Keratinocyte (primary cell): ENCODE measurements around the gene NFE2L1. TPM values are rescaled to one million over a fixed set of nuclear protein-coding genes. Genes with fewer than 3 reads are reported as not detected.

Source experiments
- DNase-seq: peaks from one replicate; pipeline ENCODE4 v3.0.0-alpha.2; 2011; ENCODE audit warnings: low read depth, missing footprints, low spot score
- FAIRE-seq: peaks from 2 replicates; lab custom pipeline; 2011; peaks lifted over from hg19 to GRCh38; lab: Jason Lieb, UNC
- H2AFZ ChIP-seq: 2 replicates; pipeline ENCODE4 v1.6.0; 2012; ENCODE audit warnings: low read length, control low read depth, inconsistent platforms; ENCODE audit not compliant: control insufficient read depth
- H3K27ac ChIP-seq: 2 replicates; pipeline ENCODE4 v1.5.1; 2011; ENCODE audit warnings: low read length; ENCODE audit not compliant: control insufficient read depth, insufficient read depth
- H3K27me3 ChIP-seq: 3 replicates; pipeline ENCODE4 v1.6.0; 2011; ENCODE audit warnings: low read length; ENCODE audit not compliant: control insufficient read depth, insufficient read depth; ENCODE audit errors: extremely low read depth
- H3K36me3 ChIP-seq, 2 experiments: 2 replicates in 1 of 2; 3 replicates in 1 of 2; pipeline ENCODE4 v1.5.1; 2011; ENCODE audit warnings: low read length in 2 of 2, mild to moderate bottlenecking in 1 of 2; ENCODE audit not compliant: control insufficient read depth in 2 of 2, insufficient read depth in 2 of 2; ENCODE audit errors: extremely low read depth in 1 of 2
- H3K4me1 ChIP-seq: 3 replicates; pipeline ENCODE4 v1.5.1; 2011; ENCODE audit warnings: low read length; ENCODE audit not compliant: control insufficient read depth, insufficient read depth; ENCODE audit errors: extremely low read depth
- H3K4me2 ChIP-seq: 3 replicates; pipeline ENCODE4 v1.6.0; 2011; ENCODE audit warnings: low read depth, low read length; ENCODE audit not compliant: control insufficient read depth, insufficient read depth; ENCODE audit errors: extremely low read depth
- H3K4me3 ChIP-seq, 3 experiments: fragments of 200-600 bp in 1 of 3; sonication (generic) in 1 of 3; 2 replicates in 2 of 3; 3 replicates in 1 of 3; pipeline ENCODE4 v1.5.1; 2011 to 2016; ENCODE audit warnings: low read length in 3 of 3, mild to moderate bottlenecking in 3 of 3, control low read depth in 2 of 3, inconsistent platforms in 1 of 3, low read depth in 1 of 3, mixed read lengths in 1 of 3, mixed run types in 1 of 3, moderate library complexity in 1 of 3; ENCODE audit not compliant: control insufficient read depth in 2 of 3, insufficient read depth in 2 of 3; ENCODE audit errors: extremely low read depth in 1 of 3
- H3K79me2 ChIP-seq: 2 replicates; pipeline ENCODE4 v1.6.0; 2012; ENCODE audit warnings: low read length; ENCODE audit not compliant: control insufficient read depth, insufficient read depth
- H3K9ac ChIP-seq: 3 replicates; pipeline ENCODE4 v1.6.0; 2011; ENCODE audit warnings: low read length; ENCODE audit not compliant: control insufficient read depth, insufficient read depth; ENCODE audit errors: extremely low read depth
- H3K9me1 ChIP-seq: 3 replicates; pipeline ENCODE4 v1.6.0; 2011; ENCODE audit warnings: low read length; ENCODE audit not compliant: control insufficient read depth, insufficient read depth; ENCODE audit errors: extremely low read depth
- H3K9me3 ChIP-seq: 2 replicates; pipeline ENCODE4 v1.5.1; 2012; ENCODE audit warnings: low read depth, low read length; ENCODE audit not compliant: control insufficient read depth
- H4K20me1 ChIP-seq: 3 replicates; pipeline ENCODE4 v1.6.0; 2011; ENCODE audit warnings: low read length; ENCODE audit not compliant: control insufficient read depth, insufficient read depth; ENCODE audit errors: extremely low read depth
- CTCF ChIP-seq, 3 experiments: IDR thresholded peaks in 1 of 3; conservative IDR thresholded peaks in 1 of 3; optimal IDR thresholded peaks in 1 of 3; 2 replicates in 2 of 3; 3 replicates in 1 of 3; pipeline versions ENCODE3 to v1.5.1; 2011; ENCODE audit warnings: low read length in 3 of 3, mild to moderate bottlenecking in 3 of 3, moderate library complexity in 2 of 3, control low read depth in 1 of 3, inconsistent platforms in 1 of 3; ENCODE audit not compliant: insufficient read depth in 2 of 3; ENCODE audit errors: extremely low read depth in 1 of 3
- EZH2 ChIP-seq: IDR thresholded peaks from one replicate; pipeline ENCODE4 v1.6.1; 2012; ENCODE audit warnings: inconsistent platforms, mild to moderate bottlenecking, low read length, moderate library complexity
- dilution Hi-C: fragments of 300-500 bp; cut with MboI; formaldehyde crosslinking; loops from one replicate; pipeline ENCODE4 v1.7.0; 2020; ENCODE audit warnings: low sequenced_read_pairs; ENCODE audit not compliant: extremely low pct_ligation_motif_present
- polyA plus RNA-seq, 5 experiments: library from polyadenylated mRNA; depleted of rRNA in 3 of 5; stranded (reverse) in 3 of 5; stranded (forward) in 1 of 5; unstranded in 1 of 5; fragments of >200 nt; gene quantifications; 1 replicate in 1 of 5; 2 replicates in 3 of 5; 3 replicates in 1 of 5; pipeline versions ENCODE4 v1.2.1 to v1.2.3, GENCODE V29; 2011 to 2012; ENCODE audit warnings: missing spikeins in 2 of 5, low read depth in 1 of 5, low replicate concordance in 1 of 5

NFE2L1 gene
- polyA plus RNA-seq, 1 donor (not counting 4 experiments of a cell fraction or from before 2014, with no cell fraction given), result 208 TPM

- Histone ChIP-seq H3K4me3 (no peak overlapping the region), H3K27me3 (no peaks in the 10 kb centered on the region), H3K36me3 (peaks cover 16 to 39% of the 10 kb centered on the region in 2 experiments), H3K79me2 (peaks cover 1% of the 10 kb centered on the region), H3K4me1 (peaks cover 16% of the 10 kb centered on the region), H3K4me2 (no peak overlapping the region), H3K27ac (peak overlapping the region; percentile 25), H3K9me3 (no peaks in the 10 kb centered on the region), H4K20me1 (no peaks in the 10 kb centered on the region), H3K9ac (no peak overlapping the region), H3K9me1 (no peaks in the 10 kb centered on the region), H2AFZ (no peak overlapping the region)
- dilution Hi-C loops, result no loop called here
- FAIRE-seq (no peak), DNase-seq (no peak)
- TF ChIP-seq CTCF (optimal IDR thresholded peaks at IDR 0.05 in 1 of 3, IDR thresholded peaks at IDR 0.05 in 1 of 3, conservative IDR thresholded peaks at IDR 0.05 in 1 of 3; ENCODE audit: extremely low read depth in 1 of 3, insufficient read depth in 2 of 3, low read length in 3 of 3), result no peak
- no peak for TF ChIP-seq EZH2
Measured at GRCh38 chr17:48066192-48066591, 18.0 kb downstream of the NFE2L1 start.

GRCh38 chr17:48066656-48067055, 18.5 kb downstream of the NFE2L1 start:
- peaks cover 16% of the 10 kb centered on the region for H3K4me1 ChIP-seq
- H3K4me3 ChIP-seq, result no peak overlapping the region
- no peak for DNase-seq
- H3K36me3 ChIP-seq, result peaks cover 16 to 35% of the 10 kb centered on the region in 2 experiments
- H3K9ac ChIP-seq, result no peak overlapping the region
- H3K79me2 ChIP-seq, result peaks cover 1% of the 10 kb centered on the region
- no peaks in the 10 kb centered on the region for H4K20me1 ChIP-seq
- no peak overlapping the region for H3K27ac ChIP-seq
- H2AFZ ChIP-seq, result no peak overlapping the region
- no peak overlapping the region for H3K4me2 ChIP-seq
- H3K9me3 ChIP-seq, result no peaks in the 10 kb centered on the region
- dilution Hi-C loops, result no loop called here
- H3K27me3 ChIP-seq, result no peaks in the 10 kb centered on the region
- no peaks in the 10 kb centered on the region for H3K9me1 ChIP-seq
- TF ChIP-seq EZH2, result no peak
- TF ChIP-seq CTCF (optimal IDR thresholded peaks at IDR 0.05 in 1 of 3, IDR thresholded peaks at IDR 0.05 in 1 of 3, conservative IDR thresholded peaks at IDR 0.05 in 1 of 3; ENCODE audit: extremely low read depth in 1 of 3, insufficient read depth in 2 of 3, low read length in 3 of 3), result peak in 1 of 3 experiments; percentile 17
- no peak for FAIRE-seq
